AG09319 (cell line): Measurements from ENCODE around the gene EXOC2.

Experiments used
- DNase-seq: peaks from one replicate; pipeline ENCODE4 v3.0.0-alpha.2; 2010; ENCODE audit warnings: low read depth; ENCODE audit errors: extremely low read depth
- TF ChIP-seq, protein P1 (sequence below): IDR thresholded peaks from 2 replicates; pipeline ENCODE4 v1.5.1; 2011; ENCODE audit warnings: low read depth, mild to moderate bottlenecking, inconsistent platforms, low read length, moderate library complexity

The EXOC2 gene

DNA sequence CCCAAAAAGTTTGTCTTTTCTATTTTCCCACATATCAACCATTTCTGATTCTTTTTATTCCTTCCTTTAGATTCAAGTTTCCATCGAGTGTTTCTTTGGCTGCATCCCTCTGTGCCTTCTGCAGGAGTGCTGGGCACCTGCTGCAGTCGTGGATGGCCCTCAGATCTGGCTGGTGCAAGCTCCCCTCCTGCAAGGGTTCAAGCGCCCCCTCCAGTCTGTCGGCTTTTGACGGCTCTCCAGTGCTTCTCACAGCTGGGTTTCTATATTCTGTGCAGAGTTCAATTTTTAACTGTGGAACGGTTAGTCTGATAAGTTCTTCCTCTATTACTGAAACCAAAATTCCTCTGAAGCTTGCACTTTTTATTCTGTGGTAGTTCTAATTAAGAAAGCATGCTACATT is 168.1 kb downstream of the EXOC2 start:
- DNase-seq, result no peak
- TF ChIP-seq, protein P1, sequence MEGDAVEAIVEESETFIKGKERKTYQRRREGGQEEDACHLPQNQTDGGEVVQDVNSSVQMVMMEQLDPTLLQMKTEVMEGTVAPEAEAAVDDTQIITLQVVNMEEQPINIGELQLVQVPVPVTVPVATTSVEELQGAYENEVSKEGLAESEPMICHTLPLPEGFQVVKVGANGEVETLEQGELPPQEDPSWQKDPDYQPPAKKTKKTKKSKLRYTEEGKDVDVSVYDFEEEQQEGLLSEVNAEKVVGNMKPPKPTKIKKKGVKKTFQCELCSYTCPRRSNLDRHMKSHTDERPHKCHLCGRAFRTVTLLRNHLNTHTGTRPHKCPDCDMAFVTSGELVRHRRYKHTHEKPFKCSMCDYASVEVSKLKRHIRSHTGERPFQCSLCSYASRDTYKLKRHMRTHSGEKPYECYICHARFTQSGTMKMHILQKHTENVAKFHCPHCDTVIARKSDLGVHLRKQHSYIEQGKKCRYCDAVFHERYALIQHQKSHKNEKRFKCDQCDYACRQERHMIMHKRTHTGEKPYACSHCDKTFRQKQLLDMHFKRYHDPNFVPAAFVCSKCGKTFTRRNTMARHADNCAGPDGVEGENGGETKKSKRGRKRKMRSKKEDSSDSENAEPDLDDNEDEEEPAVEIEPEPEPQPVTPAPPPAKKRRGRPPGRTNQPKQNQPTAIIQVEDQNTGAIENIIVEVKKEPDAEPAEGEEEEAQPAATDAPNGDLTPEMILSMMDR, result no peak; the same call in 1 of the 2 replicates

DNA sequence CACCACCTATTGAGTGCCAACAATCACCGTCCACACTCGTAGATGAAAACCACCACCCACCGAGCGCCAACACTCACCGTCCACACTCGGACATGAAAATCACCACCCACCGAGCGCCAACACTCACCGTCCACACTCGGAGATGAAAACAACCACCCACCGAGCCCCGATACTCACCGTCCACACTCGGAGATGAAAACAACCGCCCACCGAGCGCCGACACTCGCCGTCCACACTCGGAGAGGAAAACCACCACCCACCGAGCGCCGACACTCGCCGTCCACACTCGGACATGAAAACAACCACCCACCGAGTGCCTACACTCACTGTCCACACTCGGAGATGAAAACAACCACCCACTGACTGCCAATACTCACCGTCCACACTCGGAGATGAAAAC is 172.1 kb downstream of the EXOC2 start:
- no peak for DNase-seq
- TF ChIP-seq, protein P1, result no peak

DNA sequence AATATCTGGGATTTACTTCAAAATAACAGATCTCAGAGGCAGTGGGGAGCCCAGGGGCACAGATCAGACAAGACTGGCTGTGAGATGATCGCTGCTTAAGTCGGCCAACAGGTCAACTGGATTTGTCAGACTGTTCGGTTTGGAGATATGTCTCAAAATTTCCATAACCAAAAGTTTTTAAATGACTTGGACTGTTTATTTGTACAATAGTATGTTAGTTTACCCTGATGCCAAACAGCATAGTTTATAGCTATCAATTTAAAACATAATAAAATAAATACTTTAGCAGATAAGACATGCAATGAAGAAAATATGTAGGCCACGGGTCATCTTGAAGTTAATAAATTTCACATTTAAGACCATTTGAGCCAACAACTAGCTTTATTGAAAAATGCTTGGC is 174.7 kb downstream of the EXOC2 start:
- TF ChIP-seq, protein P1, result no peak

DNA sequence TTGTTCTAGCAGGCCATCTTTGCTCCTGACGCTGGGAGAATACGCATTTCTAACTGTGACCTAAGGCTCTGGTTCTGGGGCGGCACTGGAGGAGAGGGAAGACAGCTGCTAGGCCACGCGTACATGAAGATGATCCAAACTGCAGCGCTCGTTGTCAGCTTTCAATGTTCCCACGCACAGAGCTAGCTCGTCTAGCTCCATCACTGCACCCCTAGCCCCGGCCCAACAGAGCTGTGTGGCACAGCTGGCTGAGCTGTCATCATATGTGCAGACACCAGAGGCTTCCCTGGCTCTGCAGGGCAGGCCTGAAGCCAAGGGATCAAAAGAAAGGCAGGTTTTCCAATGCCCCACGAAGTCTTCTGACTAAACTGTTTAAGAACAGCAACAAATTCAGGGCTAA is 176.7 kb downstream of the EXOC2 start:
- no peak for DNase-seq
- TF ChIP-seq, protein P1, result no peak

More for the DNA sequence above, 174.7 kb downstream of the EXOC2 start:
- DNase-seq, result no peak

DNA sequence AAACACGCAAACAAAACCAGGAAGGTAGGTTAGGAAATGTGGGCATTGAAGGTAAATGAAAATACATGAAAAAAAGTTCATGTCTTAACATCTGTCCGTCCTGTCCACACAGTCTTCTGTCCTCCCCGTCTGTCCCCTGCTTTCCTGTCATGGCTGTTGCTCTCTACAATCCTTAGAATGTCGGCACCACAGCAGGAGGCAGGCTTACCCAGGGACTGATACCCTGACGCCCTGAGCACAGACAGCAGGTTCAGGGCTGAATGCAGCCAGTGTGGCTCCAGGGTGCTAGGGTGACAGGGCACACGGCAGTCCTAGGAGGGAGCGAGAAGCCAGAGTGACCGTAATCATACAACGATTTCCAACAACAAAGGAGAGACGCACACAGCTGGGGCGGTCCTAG is 177.7 kb downstream of the EXOC2 start:
- TF ChIP-seq, protein P1, result no peak
- no peak for DNase-seq

DNA sequence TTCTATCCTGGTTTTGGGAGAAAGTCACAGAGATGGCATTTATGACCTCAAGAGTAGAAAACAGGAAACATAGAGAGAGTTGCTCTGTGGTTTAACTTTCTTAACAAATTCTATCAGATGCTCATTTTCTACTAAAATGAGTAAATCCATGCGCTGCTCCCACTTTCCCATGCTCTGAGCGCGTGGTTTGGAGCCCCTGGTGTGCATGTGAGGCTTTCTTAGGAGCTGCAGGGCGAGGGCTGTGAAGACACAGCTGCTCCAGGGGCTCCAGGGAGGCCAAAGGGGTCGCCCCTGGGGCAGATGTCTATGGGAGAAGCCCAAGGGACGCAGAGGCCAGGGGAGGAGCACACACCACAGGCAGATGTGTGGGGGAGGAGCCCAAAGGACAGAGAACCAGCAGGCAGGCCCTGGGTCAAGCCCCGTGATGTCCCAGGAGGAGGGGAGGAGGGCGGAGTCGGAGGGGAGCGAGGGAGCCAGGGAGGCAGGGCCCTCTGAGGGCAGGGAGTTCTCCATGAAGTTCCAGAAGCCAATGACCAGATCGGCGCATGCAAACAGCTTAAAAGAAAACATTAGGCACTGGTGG is 178.5 kb downstream of the EXOC2 start:
- DNase-seq, result no peak
- TF ChIP-seq, protein P1, result no peak

DNA sequence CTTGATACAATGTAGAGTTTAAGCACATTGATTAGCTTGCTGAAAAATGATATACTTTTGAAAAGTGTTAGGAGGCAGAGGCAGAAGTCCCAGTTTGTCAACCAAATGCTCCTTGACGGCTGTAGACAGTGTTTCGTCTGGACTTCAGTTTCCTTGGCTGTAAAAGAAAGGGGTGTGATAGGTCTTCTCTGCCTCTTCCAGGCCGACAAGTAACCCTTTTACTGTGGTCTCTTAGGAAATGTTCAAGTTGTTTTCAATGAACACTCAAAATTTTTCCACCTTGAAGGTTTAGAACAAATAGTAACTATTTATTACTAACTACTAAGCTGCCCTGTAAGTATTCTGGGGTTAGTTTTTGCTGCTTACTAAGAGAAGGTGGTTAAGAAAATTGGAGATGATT is 179.0 kb downstream of the EXOC2 start:
- TF ChIP-seq, protein P1, result no peak
- DNase-seq, result no peak
